Kidney tubule cell (primary cell): ENCODE data around the gene TMEM121.

ENCODE experiments used
- DNase-seq: peaks from one replicate; pipeline ENCODE4 v3.0.0-alpha.2; 2018; ENCODE audit warnings: low spot score

TMEM121 gene

DNA sequence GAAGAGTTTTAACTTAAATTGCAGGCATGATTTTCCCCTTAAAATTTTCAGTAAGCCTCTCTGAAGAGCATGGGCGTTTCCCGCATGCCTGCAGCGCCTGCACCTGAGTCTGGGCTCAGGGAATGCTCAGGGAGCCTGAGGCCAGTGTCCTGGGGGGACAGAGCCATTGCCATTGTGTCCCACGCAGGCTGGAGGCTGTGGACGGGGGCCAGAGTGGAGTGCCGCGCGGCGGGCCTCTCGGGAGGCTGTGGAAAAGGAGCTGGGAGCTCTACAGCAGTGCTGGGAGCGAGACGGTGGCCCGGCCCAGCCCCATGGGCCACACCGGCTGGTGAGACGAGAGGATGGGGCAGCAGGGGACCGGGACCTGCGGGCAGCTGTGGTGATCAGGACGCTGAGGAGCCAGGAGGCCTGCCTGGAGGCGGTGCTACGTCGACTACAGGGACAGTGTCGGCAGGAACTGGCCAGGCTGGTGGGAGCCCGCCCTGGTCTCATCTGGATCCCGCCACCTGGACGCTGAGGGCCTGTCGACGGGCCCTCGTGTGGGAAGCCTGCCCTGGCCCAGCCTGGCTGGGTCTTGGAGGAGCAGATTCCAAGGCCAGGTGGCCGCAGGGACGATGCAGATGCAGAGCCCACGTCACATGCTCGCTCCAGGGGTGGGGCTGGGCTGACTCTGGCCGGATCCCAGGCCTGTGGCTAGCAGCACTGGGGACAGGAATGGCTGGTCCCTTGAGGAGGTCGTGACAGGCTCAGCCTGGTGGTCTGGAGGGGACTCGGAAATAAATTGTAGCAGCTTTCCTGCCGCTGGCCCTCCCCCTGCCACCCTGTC, 27.7 kb upstream of the TMEM121 start:
- DNase-seq, result no peak

DNA sequence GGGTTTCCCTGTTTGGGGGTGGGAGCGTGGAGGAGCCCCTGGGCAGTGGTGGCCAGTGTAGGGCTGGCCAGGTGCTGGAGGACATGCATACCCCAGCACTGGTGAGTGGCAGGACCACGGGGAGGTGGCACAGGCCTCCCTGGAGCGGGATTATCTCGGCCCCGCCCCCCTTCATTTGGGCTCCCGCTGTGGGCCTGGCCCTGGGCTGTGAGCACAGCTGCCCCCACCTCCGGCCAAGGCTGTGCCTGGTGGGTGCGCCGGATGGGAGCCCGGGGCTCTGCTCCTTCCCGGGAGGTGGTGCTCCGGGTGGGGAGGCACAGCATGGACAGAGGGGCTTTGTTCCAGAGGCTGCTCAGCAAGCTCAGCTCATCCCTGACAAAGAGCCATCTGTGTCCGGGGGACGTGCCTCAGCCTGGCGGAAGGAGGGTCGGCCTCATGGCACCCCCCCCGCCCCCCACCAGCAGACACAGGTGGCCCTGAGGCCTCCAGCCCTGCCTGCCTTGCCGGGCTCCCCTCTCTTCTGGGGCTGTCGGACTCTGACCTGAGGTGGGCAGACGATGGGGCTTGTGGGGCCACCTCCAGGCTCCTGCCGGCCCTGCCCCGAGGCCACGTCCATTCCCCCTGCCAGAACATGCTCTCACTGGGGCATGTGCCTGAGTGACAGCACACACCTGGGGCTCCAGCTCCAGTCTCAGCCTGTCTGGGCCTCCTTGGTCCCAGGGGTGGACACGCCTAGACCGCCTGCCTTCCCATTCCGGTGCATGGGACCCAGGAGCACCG, 26.9 kb upstream of the TMEM121 start:
- no peak for DNase-seq

DNA sequence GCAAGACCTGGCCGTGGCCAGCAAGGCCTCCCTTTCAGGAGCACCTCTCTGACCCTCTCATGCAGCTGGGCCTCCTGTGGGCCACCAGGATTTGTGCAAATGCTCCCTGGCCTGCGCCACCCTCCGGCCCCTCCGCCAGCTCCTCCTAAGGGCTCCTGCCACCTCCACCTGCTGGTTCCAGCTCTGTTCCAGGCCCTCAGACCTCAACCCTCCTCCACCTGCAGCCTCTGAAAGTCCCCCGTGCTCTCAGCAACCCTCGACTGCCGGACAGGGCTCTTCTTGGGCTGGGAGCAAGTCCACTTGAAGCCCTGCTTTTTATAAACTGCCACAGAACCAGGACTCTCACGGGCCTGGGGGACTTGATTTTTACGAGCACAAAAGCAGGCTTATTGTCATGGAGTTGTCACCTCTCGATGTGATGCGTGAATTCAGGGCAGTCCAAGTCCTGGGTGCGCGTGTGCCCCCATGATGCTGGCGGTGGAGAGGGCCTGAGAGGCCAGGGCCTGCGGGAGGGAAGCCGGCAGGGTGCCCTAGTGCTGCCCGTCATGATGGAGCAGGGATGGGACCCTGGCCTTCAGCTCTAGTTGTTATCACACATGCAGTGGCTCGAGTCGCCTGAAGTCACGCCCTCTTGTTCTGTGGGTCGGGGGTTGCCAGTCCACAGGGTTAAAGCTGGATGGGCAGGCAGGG, 26.2 kb upstream of the TMEM121 start:
- no peak for DNase-seq

DNA sequence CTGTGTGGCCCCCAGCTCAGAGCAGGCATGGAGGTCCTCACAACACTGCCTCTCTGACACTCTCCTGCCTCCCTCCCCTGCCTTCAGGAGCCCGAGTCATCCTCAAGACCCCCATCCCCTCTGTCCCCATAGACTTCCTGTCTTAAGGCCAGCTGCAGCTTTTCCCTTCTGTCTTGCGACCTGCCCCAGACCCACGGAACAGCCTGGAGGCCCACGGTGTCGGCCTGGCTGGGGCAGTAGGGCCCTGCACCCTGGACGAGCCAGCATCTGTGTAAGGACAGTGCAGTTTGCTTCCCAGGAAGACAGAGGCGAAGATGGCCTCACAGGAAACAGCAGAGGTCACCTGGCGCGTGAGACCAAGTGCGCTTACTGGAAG, 25.7 kb upstream of the TMEM121 start:
- no peak for DNase-seq

DNA sequence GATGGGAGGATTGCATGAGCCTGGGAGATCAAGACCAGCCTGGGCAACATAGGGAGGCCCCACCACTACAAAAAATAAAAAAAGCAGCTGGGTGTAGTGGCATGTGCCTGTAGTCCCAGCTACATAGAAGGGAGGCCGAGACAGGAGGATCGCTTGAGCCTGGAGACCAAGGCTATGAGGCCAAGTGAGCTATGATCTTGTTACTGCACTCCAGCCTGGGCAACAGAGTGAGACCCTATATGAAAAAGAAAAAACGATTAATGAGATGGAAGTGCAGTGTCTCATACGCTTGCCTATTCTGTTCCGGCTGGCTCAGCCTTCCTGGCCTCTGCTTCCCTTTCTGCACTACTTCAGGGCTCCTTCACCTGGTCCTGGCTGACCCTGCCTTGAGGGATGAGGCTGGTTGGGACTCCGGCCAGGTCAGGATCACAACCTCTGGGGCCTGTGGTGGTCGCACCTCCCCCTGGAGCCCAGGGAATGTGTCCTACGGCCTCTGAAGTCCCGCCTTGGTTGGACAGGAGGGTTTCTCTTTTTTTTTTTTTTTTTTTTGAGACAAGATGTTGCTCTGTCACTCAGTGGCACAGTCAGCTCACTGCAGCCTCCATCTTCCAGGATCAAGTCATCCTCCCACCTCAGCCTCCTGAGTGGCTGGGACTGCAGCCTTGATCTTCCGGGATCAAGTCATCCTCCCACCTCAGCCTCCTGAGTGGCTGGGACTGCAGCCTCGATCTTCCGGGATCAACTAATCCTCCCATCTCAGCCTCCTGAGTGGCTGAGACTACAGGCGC, 24.7 kb upstream of the TMEM121 start:
- no peak for DNase-seq

DNA sequence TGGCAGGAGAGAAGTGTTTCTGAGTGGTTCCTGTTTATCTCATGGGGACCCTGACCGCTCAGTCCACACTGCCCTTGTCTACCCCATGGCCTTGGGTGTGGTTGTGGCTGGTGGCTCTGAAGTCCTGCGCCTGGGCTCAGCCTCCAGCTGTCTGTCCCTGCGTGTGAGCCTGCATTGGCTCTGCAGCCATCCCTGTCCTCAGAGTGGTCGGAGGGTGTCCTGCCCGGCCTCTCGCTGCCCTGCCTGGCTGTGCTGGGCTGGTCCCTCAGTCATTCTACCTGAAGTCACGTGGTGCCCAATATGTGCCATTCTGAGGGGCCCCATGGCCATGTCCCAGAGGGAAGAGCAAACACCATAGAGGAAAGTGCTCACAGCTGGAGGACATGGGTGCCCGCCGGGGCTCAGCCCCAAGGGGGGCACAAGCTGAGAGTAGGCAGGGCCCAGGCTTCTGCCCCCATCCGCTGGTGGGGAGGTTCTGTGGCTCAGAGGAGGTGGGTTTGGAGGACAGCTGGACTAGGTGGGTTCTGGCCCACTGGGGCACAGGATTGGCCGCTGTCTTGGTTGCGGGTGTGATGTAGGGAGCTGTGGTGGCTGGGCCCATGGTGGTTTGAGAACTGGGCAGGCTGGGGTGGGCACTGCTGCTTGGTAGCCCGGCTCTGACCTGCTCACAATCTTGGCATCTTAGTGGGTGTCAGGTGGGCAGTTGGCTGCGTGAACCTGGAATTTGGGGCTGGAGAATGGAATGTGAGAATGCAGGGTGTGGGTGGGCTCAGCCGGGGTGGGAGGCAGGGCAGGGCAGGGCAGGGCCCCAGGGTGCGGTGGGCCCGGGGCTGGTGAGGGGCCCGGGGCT, 23.7 kb upstream of the TMEM121 start:
- no peak for DNase-seq

DNA sequence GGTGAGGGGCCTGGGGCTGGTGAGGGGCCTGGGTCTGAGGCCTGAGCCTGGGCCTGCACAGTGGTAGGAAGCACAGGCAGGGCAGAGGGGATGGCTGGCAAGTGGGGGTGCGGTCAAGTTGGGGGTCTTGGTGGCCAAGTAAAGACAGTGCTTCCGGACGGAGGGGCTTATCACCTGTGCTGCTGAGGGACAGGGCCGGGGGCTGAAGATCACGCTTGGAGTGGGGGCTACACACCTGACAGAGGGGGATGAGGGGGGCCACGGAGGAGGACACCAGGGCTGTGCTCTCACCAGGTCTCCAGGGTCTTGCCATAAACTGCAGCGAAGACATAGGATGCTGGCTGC, 23.1 kb upstream of the TMEM121 start:
- no peak for DNase-seq

DNA sequence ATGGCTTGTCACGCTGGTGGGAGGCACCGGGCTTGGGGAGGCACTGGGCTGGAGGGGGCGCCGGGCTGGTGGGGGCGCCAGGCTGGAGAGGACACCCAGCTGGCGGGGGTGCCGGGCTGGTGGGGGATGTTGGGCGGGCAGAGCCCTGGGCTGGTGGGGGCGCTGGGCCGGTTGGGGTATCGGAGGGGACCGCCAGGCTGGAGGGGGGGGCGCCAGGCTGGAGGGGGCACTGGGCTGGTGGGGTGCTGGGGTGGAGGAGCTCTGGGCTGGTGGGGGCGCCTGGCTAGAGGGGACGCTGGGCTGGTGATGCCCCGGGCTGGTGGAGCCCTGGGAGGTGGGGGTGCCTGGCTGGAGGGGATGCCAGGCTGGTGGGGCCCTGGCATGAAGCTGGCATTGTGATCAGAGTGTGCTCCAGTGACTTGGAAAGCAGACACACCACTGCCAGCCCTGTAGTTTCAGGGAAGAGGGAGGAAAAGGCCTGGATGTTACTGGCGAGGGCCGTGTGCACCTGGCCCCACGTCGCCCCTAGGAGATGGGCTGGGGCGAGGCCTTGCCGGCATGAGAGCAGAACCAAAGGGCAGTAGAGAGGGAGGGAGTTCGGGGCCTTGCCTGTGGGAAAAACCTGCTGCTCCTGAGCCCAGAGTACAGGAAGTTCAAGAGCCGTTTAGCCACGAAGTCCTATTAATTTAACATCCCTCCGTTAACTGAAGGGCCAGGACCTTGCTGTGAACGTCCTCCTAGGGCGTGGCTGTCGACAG, 22.3 kb upstream of the TMEM121 start:
- no peak for DNase-seq

DNA sequence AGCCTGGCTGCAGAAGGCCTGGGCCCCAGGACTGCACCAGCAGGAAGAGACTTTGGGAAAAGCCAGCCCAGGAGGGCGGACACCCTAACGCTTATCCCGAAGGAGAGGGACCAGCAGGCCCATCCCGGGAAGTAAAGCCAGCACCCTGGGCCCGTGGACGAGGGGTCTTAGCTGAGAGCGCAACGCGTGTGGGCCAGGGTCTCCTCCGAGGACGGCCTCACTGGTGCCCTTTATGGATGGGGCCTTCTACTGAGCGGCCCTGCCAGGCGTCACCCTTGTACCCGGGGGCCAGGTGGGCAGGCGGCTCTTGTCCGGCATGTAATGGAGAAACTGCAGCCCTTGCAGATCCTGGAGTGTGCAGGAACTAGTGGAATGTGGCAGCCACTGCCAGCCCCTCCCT, 21.3 kb upstream of the TMEM121 start:
- DNase-seq, result no peak

DNA sequence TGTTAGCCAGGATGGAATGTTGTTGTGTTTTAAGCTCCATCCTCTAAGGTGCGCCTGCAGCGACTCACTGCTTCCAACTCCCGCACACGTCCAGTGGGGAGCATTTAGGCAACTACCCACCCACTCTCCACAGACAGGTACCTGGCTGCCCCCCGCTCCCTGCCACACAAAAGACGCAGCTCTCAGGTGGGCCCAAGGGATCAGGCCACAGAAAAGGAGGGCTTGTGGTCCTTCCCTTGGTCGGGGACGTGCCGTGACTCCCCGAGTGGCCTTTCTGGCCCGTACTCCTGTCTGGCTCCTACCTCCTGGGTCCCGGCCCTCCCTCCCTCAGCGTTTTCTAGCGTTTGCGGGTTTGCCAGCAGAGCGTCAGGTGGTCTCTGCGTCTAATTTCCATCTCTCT, 19.1 kb upstream of the TMEM121 start:
- DNase-seq, result no peak

DNA sequence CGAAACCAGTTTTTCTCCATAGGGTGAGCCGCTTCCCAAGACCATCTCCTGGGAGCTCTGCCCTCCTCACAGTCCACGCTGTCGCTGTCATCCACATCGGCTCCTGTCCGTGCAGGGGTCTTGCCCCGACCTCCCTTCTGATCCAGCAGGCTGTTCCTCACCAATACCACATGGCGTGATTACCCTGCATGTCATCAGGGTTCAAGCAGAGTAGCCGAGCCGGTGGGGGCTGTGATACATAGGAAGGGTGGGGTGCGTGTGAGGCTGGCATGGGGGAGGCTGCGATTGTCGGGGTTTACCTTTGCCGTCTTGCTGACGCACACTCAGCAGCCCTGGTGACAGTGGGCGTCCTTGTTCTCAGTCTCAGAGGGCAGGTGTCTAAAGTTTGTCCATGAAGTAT, 18.3 kb upstream of the TMEM121 start:
- no peak for DNase-seq

DNA sequence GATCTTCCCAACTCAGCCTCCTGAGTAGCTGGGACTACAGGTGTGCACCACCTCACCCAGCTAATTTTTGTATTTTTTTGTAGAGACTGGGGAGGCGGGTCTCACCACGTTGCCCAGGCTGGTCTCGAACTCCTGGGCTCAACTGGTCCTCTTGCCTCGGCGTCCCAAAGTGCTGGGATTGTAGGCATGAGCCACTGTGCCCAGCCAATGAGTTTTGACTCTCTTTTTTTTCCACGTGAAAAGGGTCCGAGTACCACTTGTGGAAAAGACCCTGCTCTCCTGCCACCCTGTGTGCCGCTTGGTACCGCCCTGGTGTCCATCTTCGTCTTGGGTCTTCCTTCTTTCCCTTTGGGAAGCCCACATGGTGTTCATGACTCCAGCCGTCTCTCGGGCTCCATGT, 17.8 kb upstream of the TMEM121 start:
- DNase-seq, result no peak

DNA sequence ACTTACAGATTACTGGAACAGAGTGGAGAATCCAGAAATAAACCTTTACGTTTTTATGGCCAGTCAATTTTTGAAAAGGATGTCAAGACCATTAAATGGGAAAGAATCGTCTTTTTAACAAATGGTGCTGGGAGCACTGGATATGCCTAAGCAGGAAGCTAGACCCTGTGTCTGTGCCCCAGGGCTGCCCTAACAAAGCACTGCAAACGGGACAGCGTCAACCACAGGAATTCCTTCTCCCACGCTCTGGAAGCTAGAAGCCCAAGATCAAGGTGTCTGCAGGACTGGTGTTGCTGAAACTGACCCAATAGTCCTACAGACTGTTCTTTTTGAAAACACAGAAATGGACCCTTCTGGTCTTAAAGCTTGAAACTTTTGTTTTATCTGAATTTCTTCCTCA, 9.3 kb upstream of the TMEM121 start:
- DNase-seq, result no peak

DNA sequence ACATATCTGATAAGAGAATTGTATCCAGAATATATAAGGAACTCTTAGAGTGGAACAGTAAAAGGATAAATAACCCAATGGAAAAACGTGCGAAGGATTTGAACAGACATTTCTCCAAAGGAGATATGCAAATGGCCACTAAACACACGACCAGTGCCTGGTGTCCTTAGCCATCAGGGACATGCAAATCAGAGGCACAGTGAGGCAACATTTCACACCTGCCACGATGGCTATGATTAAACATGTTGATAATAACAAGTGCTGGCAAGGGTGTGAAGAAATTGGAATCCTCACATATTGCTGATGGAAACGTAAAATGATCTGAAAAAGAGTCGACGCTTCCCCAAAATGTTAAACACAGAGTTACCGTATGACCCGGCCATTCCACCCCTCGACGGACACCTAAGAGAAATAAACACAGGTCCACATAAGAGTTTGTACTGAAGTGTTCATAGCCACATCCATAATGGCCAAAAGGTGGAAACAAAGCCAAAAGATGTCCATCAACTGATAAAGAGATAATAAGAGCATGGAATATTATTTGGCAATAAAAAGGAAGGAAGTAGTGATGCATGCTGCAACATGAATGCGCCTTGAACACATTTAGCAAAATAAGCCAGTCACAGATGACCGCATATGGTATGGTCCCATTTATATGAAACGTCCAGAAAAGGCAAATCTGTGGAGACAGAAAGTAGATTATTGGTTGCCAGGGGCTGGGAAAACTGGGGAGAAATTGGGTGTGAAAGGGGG, 6.3 kb upstream of the TMEM121 start:
- DNase-seq, result no peak

DNA sequence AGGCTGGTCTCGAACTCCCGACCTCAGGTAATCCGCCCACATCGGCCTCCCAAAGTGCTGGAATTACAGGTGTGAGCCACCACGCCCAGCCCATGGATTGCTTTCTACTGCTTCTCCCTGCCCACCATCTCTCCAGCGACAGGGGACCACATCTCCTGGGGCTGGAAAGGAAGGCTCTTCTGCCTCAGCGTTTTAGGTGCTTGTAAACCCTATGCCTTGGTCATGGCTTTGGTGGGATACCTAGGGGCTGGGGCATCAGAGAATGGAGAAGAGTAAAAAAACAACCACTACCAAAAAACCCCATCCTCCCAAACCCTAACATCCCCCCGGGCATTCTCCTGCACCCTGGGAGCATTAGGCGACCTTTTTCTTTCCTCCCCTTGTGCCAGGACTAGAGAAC, 1.1 kb upstream of the TMEM121 start:
- DNase-seq, result no peak

DNA sequence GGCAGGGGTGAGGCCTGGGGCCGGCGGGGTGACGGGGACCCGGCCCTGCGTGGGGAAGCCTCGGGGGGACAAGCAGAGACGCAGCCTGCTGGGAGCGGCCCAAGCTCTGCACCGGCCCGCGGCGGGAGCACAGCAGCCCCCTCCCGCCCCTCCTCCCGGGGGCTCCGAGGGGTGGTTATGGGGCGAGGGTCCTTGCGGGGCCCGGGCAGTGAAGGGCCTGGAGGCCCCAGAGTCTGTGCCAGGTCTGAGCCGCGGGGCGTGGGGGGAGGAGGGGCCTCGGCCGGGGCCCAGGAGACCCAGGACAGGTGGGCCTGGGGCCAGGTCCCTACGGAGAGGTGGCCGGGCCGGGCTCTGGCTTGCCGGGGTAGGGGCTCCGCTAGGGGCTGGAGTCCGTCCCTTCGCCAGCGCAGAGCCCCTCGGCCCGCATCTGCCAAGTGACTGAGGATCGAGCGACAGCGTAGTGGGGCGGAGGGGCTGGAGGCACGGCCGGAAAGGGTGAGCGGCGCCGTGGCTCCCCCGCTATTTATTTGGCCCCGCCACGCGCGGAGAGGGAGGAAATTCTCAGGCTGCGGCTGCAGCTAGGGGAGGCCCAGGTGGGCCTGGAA, 495 bp downstream of the TMEM121 start:
- DNase-seq, result no peak

DNA sequence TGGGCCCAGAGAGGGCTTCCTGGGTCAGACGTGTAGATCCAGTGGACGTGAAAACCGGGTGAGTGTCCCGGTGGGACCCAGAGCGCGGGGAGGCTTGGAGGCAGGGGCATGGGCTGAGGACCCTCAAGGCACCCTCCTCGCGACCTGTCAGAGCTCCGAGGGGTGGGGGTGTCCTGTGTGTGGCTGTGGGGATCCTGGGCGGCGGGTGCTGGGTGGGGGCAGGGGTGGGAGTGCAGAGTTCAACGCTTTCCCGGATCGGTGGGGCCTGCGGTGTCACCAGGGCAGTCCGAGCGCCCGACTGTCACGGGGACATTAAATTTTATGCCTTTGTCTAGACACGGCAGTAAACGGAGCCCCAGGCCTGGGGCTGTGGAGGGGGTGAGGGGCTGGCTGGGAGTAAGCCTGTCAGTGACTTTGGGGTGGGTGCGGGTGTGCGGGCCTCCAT, 1.0 kb downstream of the TMEM121 start:
- DNase-seq, result no peak

DNA sequence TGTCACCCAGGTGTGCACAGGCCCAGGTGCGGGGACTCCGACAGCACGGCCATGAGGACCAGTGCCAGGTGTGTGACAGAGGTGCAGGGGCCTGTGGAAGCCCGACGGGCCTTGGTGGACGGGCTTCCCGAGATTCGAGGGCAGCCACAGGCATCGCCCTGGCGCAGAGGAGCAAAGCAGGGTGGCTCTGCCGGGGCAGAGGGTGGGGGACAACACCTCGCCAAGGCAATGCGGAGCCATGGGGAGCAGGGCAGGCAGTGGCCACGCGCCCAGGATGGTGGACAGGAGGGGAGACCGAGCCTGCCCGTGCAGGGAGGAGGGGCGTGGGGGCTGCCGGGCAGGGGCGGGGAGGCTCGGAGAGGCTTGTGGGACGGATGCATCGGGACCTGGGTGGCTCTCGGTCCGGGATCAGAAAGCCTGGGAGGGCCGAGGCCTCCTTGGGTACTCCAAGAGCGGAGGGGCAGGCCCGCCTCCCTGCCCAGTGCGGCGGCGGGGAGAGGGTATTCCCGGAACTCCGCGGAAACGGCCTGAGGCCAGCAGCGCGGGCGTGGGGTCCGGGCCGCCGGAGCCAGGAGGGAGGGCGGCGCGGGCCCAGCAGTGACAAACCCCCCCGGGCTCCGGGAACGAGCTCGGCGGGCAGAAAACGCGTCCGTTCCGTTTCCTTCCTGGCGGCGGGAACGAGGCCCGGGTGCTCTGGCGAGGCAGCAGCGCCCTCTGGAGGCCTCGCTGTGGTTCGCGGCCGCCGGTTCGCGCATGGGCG, 1.6 kb downstream of the TMEM121 start:
- peak; percentile 73 for DNase-seq
